Left ventricle myocardium inferior (tissue), 1 donor: Measurements from ENCODE around the gene CHD1. TPM values are rescaled to one million over a fixed set of nuclear protein-coding genes. Genes with fewer than 3 reads are reported as not detected.

Experiments used
- DNase-seq: peaks from one replicate; pipeline ENCODE4 v3.0.0-alpha.2; 2020
- H3K27ac ChIP-seq: fragments of 200-600 bp; replicated peaks from 2 replicates; pipeline ENCODE4 v1.8.0; 2021
- H3K27me3 ChIP-seq: fragments of 200-600 bp; 2 replicates; pipeline ENCODE4 v1.8.0; 2021; ENCODE audit warnings: low read depth
- H3K36me3 ChIP-seq: fragments of 200-600 bp; 2 replicates; pipeline ENCODE4 v1.8.0; 2021
- H3K4me1 ChIP-seq: fragments of 200-600 bp; 2 replicates; pipeline ENCODE4 v1.8.0; 2021
- H3K4me3 ChIP-seq: fragments of 200-600 bp; 2 replicates; pipeline ENCODE4 v1.8.0; 2021; ENCODE audit warnings: mild to moderate bottlenecking, moderate library complexity
- H3K9me3 ChIP-seq: fragments of 200-600 bp; replicated peaks from 2 replicates; pipeline ENCODE4 v1.8.0; 2021
- CTCF ChIP-seq: fragments of 200-600 bp; IDR thresholded peaks from 2 replicates; pipeline ENCODE4 v1.8.0; 2021; ENCODE audit warnings: antibody characterized with exemption, mild to moderate bottlenecking, borderline replicate concordance
- intact Hi-C: fragments of 100-400 bp; cut with micrococcal nuclease; formaldehyde crosslinking; loops from one replicate; pipeline ENCODE4 v1.11.0; 2022
- total RNA-seq: library from RNA; stranded (reverse); fragmentation: NEBNext Ultra II Directional; extraction: Animal tissue kit (Norgen Biotek cat#: 25700); gene quantifications from one replicate; pipeline ENCODE4 v1.2.1, GENCODE V29; 2021
- donor health status: DM: no; HTN: yes; CAD: no; lungs with severe emphysema.

The CHD1 gene
- total RNA-seq, 1 donor from 2014 or later = 11.6 TPM

GRCh38 chr5:98865690-98866089 lies 63.1 kb downstream of the CHD1 start:
- DNase-seq = no peak
- no peaks in the 10 kb centered on the region for H3K27me3 ChIP-seq
- no peaks in the 10 kb centered on the region for H3K9me3 ChIP-seq
- H3K4me1 ChIP-seq = no peaks in the 10 kb centered on the region
- TF ChIP-seq CTCF = no peak
- no peak overlapping the region for H3K27ac ChIP-seq
- no peak overlapping the region for H3K4me3 ChIP-seq
- H3K36me3 ChIP-seq = peaks cover 97% of the 10 kb centered on the region
- intact Hi-C loops = no loop called here

- Histone ChIP-seq H3K27ac (no peak overlapping the region), H3K9me3 (no peaks in the 10 kb centered on the region), H3K4me3 (no peak overlapping the region), H3K27me3 (no peaks in the 10 kb centered on the region), H3K4me1 (no peaks in the 10 kb centered on the region), H3K36me3 (peaks cover 3% of the 10 kb centered on the region)
- intact Hi-C loops = no loop called here
- TF ChIP-seq CTCF = no peak
- DNase-seq = no peak
Measured at GRCh38 chr5:98847054-98847453, 81.8 kb downstream of the CHD1 start.

GRCh38 chr5:98846520-98846919 lies 82.3 kb downstream of the CHD1 start:
- intact Hi-C loops = no loop called here
- Histone ChIP-seq H3K9me3 (no peaks in the 10 kb centered on the region), H3K36me3 (no peaks in the 10 kb centered on the region), H3K27ac (no peak overlapping the region), H3K27me3 (no peaks in the 10 kb centered on the region), H3K4me3 (no peak overlapping the region), H3K4me1 (no peaks in the 10 kb centered on the region)
- TF ChIP-seq CTCF = no peak
- no peak for DNase-seq

GRCh38 chr5:98845878-98846277 lies 82.9 kb downstream of the CHD1 start:
- intact Hi-C loops = no loop called here
- H3K4me1 ChIP-seq = no peaks in the 10 kb centered on the region
- TF ChIP-seq CTCF = no peak
- no peak for DNase-seq
- H3K27me3 ChIP-seq = no peaks in the 10 kb centered on the region
- H3K36me3 ChIP-seq = no peaks in the 10 kb centered on the region
- no peak overlapping the region for H3K27ac ChIP-seq
- no peaks in the 10 kb centered on the region for H3K9me3 ChIP-seq
- no peak overlapping the region for H3K4me3 ChIP-seq

- Histone ChIP-seq H3K4me1 (no peaks in the 10 kb centered on the region), H3K9me3 (no peaks in the 10 kb centered on the region), H3K27me3 (no peaks in the 10 kb centered on the region), H3K36me3 (no peaks in the 10 kb centered on the region), H3K4me3 (no peak overlapping the region), H3K27ac (no peak overlapping the region)
- no peak for TF ChIP-seq CTCF
- intact Hi-C loops = no loop called here
- DNase-seq = no peak
Measured at GRCh38 chr5:98844865-98845264, 83.9 kb downstream of the CHD1 start.

- H3K9me3 ChIP-seq = no peaks in the 10 kb centered on the region
- no peaks in the 10 kb centered on the region for H3K27me3 ChIP-seq
- no peak for DNase-seq
- no peak overlapping the region for H3K4me3 ChIP-seq
- H3K4me1 ChIP-seq = no peaks in the 10 kb centered on the region
- no peak overlapping the region for H3K27ac ChIP-seq
- intact Hi-C loops = no loop called here
- no peaks in the 10 kb centered on the region for H3K36me3 ChIP-seq
- no peak for TF ChIP-seq CTCF
Measured at GRCh38 chr5:98843481-98843880, 85.3 kb downstream of the CHD1 start.
